GM15510 (cell line): ENCODE data around the gene SPARCL1.

Experiments
- POLR2A ChIP-seq: IDR thresholded peaks from 3 replicates; pipeline ENCODE4 v1.6.1; 2011; ENCODE audit warnings: borderline replicate concordance; ENCODE audit not compliant: insufficient read length; ENCODE audit errors: extremely low read depth

Gene SPARCL1

GRCh38 chr4:87523307-87523706 is 5.9 kb downstream of the SPARCL1 start:
- no peak for TF ChIP-seq POLR2A

DNA sequence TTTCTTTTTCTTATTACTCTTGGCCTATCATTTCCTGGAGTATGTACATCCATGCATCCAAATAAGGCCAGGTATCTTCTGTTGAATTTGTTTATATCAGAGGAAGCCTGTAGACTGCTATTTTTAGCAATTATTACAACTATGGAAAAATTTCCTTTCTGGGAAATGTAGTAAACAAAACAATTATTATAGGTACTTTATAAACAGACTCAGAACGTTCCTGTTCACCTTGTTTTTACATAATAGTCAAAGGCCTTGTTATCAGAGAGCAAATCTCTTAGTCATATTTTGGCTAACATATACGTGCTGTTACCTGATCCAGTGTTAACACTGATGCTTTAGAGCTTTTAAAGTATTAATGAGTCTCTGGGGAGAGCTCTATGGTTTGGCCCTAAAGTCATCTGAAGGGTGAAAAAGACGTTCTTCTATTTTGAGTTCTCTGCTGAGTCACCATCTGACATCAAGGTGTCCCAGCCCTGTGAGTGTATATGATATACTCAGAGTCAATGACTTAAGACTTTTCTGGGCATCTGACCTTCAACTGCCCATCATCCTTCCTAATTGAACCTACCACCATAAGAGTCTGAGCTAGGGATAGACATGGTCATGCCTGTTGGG is 7.3 kb downstream of the SPARCL1 start:
- no peak for TF ChIP-seq POLR2A

DNA sequence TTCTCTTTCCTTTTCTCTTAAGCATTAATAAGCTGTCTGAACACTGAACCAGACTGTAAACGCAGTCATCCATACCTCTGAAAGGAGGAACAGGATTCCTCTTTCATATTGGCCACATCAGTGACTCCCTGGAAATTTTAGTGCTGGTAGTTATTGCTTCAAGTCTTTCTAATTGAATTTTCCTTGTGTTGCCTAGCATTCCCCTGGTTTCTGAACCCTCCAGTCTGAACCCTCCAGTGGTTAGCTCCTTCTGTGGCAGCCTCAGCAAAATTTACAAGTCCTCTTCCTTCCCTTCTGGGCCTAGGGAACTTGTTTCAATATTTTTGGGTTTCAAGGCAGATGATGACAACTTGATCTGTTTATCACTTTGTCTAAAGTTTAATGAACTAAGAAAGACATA is 7.9 kb downstream of the SPARCL1 start:
- no peak for TF ChIP-seq POLR2A

DNA sequence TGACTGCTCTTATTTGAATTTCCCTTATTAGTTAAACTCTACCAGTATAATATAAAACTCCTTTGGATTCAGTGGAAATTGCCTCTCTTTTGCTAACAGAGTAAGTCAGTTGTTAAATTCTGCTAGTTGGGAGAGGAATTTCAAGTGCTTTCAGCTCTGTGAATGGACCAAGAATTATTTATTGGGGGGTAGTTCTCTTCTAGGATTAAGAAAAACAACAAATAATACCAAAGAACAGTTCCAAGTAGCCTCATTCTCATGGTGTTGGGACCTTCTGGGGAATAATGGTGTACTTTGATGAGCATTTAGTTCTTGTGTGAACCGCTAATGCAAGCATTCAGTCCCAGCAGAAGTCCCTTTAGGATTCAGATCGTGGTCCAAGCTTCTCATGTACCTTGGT is 11.6 kb downstream of the SPARCL1 start:
- TF ChIP-seq POLR2A: no peak

- no peak for TF ChIP-seq POLR2A
Observed at GRCh38 chr4:87516683-87517082, 12.5 kb downstream of the SPARCL1 start.

DNA sequence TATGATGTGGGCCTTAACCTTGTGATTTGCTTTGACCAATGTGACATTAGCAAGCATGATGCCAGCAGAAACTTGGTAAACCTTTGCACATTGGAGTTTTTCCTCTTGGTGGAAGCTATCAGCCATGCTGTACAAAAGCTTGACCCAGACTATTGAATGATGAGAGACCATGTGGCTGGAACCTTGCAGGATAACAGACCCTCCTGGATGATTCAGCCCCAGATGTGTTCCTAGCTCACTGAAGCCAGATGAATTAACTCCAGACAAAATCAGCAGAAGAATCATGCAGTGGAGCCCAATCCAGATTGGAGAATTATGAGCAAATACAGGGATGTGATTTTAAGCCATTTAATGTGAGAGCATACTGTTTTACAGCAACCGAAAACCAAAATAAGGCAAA is 16.8 kb downstream of the SPARCL1 start:
- no peak for TF ChIP-seq POLR2A

- TF ChIP-seq POLR2A: no peak
Observed at GRCh38 chr4:87511500-87511899, 17.7 kb downstream of the SPARCL1 start.

DNA sequence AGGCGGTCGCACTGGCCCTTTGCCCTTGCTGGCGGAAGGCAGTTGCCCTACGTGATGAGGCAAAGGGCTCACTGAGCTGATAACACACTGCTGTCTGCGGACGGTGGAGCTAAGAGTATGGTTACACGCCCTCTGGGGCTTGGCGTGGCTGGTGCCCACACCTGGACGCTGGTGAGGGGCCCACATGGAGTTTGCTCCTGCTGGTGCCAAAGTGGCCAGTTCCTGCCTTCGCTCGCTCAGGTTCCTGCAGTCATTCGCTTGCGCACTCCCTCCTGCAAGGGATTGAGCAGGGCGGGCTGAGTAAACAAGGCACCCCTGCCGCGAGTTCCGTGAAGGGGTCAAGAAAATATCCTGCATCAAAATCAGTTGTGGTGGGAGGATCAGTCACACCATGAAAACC is 18.4 kb downstream of the SPARCL1 start:
- TF ChIP-seq POLR2A: no peak

DNA sequence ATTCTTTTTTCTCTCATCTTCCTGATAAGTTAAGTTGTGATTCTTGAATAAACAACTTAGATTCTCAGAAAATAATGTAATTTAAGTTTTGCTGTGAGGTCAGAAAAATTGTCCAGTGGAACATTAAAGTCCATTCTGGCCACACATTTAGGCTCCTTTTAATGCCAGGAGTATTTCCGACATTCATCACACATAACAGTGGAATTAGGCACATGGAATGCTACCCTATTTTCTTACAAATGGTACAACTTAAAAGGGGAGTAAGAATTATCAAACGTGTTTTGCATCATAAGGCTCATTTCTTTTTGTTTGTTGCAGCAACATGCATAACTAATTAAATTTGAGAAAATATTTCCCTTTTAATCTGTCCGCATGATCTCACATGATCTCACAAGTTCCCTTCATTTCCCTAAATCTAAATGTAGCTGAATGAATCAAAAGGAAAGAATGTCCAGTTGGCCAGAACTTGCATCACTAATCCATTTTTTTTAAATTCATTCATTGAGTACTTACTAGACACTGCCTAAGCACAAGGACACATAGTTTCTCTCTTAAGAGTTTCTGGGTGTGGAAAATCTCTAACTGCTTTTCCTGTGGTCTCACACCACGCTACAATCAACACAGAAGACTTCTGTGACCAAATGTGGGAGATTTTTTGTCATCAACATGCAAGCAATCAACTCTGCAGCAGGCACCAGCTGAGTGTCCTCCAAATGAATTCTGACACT is 22.0 kb downstream of the SPARCL1 start:
- TF ChIP-seq POLR2A: no peak

DNA sequence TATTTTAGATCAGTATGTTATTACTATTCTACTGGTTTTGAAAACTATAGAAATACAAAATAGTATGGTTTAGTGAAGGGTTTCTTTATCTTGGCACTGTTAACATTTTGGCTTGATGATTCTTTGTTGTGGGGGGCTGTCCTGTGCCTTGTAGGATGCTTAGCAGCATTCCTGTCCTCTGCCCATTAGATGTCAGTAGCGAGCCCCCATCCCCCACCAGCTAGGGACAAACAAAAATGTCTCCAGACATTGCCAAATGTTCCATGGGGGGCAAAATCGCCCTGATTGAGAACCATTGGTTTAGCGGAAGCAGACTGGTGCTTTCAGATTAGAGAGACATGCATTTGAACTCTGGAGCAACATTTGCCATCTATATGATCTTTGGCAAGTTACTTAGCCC is 23.3 kb downstream of the SPARCL1 start:
- TF ChIP-seq POLR2A: no peak

GRCh38 chr4:87502580-87503238 is 26.5 kb downstream of the SPARCL1 start:
- TF ChIP-seq POLR2A: no peak

DNA sequence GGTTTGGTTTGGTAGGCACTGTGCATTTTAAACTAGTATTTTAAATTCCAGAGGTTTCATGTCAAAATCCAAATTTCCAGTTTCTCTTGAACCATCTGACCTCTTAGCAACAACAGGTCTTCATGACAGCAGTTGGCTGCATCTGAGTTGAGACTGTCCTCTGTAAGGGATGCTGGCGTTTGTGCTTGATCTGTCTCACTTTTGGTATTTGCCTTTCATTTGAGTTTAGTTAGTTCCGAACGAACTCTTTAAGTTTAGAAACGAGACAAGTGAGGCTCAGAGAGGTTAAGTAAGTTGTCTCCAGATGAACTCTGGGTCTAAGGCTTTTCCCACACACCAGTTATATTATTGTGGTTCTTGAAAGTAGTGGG is 29.1 kb downstream of the SPARCL1 start:
- TF ChIP-seq POLR2A: no peak

GRCh38 chr4:87499403-87500091 is 29.6 kb downstream of the SPARCL1 start:
- no peak for TF ChIP-seq POLR2A

DNA sequence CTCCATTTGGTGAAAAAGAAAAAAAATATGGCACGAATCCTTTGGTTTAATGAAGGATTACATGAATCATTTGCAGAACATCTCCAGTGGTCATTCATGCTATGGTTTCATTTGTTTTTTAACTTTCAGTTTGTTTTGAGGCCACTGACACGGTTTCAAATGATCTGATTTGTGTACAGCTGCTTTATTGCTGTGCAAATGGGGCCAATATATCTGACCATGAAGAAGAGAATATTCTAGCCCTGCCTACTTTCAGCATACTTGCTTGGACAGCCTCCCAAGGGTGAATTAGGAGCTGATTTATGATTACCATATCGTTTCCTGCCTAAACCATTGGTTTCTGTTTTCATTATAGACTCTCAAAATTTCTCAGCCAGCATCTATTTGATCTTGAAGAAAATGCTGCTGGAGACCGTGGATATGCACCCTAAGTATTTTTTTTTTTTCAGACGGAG is 30.7 kb downstream of the SPARCL1 start:
- TF ChIP-seq POLR2A: no peak

GRCh38 chr4:87497578-87497977 is 31.6 kb downstream of the SPARCL1 start:
- no peak for TF ChIP-seq POLR2A
